HG03196 (cell line): ENCODE measurements around the gene GPATCH2.
"Not testable (repeated sequence)": the region's sequence is repeated elsewhere in the genome, so short reads cannot be mapped to it uniquely, and the experiment has no call there.

Experiments used
- ATAC-seq: cut with Tn5 transposase; IDR thresholded peaks from one replicate; pipeline ENCODE4 v1.9.1; 2021; ENCODE audit not compliant: unreplicated experiment

The GPATCH2 gene

GRCh38 chr1:217526636-217527035 is 104.3 kb downstream of the GPATCH2 start:
- ATAC-seq: no peak

- ATAC-seq: no peak
Measured at GRCh38 chr1:217525773-217526490, 105.0 kb downstream of the GPATCH2 start.

- no peak for ATAC-seq
Measured at GRCh38 chr1:217524787-217525520, 105.9 kb downstream of the GPATCH2 start.

GRCh38 chr1:217523921-217524320 is 107.0 kb downstream of the GPATCH2 start:
- ATAC-seq: not testable (repeated sequence)

GRCh38 chr1:217522277-217522676 is 108.6 kb downstream of the GPATCH2 start:
- ATAC-seq: no peak

GRCh38 chr1:217521317-217521716 is 109.6 kb downstream of the GPATCH2 start:
- no peak for ATAC-seq

GRCh38 chr1:217506878-217507277 is 124.0 kb downstream of the GPATCH2 start:
- no peak for ATAC-seq

- no peak for ATAC-seq
Measured at GRCh38 chr1:217498209-217498608, 132.7 kb downstream of the GPATCH2 start.

GRCh38 chr1:217495249-217495648 is 135.6 kb downstream of the GPATCH2 start:
- ATAC-seq: peak; percentile 94

GRCh38 chr1:217494767-217495166 is 136.1 kb downstream of the GPATCH2 start:
- ATAC-seq: peak; percentile 63

GRCh38 chr1:217493290-217493689 is 137.6 kb downstream of the GPATCH2 start:
- ATAC-seq: no peak

GRCh38 chr1:217484871-217485270 is 146.0 kb downstream of the GPATCH2 start:
- ATAC-seq: no peak

GRCh38 chr1:217482356-217483102 is 148.4 kb downstream of the GPATCH2 start:
- ATAC-seq: peak; percentile 99

- no peak for ATAC-seq
Measured at GRCh38 chr1:217478450-217478849, 152.4 kb downstream of the GPATCH2 start.

- ATAC-seq: no peak
Measured at GRCh38 chr1:217472915-217473314, 158.0 kb downstream of the GPATCH2 start.

GRCh38 chr1:217471403-217471802 is 159.5 kb downstream of the GPATCH2 start:
- no peak for ATAC-seq

GRCh38 chr1:217469983-217470382 is 160.9 kb downstream of the GPATCH2 start:
- no peak for ATAC-seq

- no peak for ATAC-seq
Measured at GRCh38 chr1:217465102-217465501, 165.8 kb downstream of the GPATCH2 start.

GRCh38 chr1:217462666-217463065 is 168.2 kb downstream of the GPATCH2 start:
- no peak for ATAC-seq

GRCh38 chr1:217462159-217462558 is 168.7 kb downstream of the GPATCH2 start:
- ATAC-seq: no peak

GRCh38 chr1:217457016-217457415 is 173.9 kb downstream of the GPATCH2 start:
- ATAC-seq: no peak

GRCh38 chr1:217456261-217456660 is 174.6 kb downstream of the GPATCH2 start:
- no peak for ATAC-seq
